ENCODE results near the gene RNF111.

RNF111 gene

GRCh38 chr15:58987491-58988005 lies at the start of gene RNF111:
Gene RNF111 (plus strand): TSS chr15:58987663. CDS start chr15:59030823, 43,160 bp downstream.
- H3K4me3 ChIP-seq (ENCODE audit: low read depth, low read length), result peak within 1 kb of the TSS; percentile 89
- H3K9me3 ChIP-seq (ENCODE audit: control insufficient read depth, insufficient read depth, low read length), result no peaks in the 10 kb centered on the region
- H3K36me3 ChIP-seq (ENCODE audit: control insufficient read depth, insufficient read depth, low read length), result no peaks in the 10 kb centered on the region
- no peaks in the 10 kb centered on the region for H3K27me3 ChIP-seq (ENCODE audit: control insufficient read depth, insufficient read depth, low read length)
- peaks cover 3% of the 10 kb centered on the region for H3K4me1 ChIP-seq (ENCODE audit: control insufficient read depth, insufficient read depth, low read length)
- peak within 1 kb of the TSS; percentile 76 for H3K9ac ChIP-seq (ENCODE audit: low read depth, low read length)

- Histone ChIP-seq H3K9ac (ENCODE audit: low read depth, low read length) (no peak overlapping the region), H3K36me3 (ENCODE audit: control insufficient read depth, insufficient read depth, low read length) (no peaks in the 10 kb centered on the region), H3K27me3 (ENCODE audit: control insufficient read depth, insufficient read depth, low read length) (no peaks in the 10 kb centered on the region), H3K4me1 (ENCODE audit: control insufficient read depth, insufficient read depth, low read length) (peaks cover 3% of the 10 kb centered on the region), H3K4me3 (ENCODE audit: low read depth, low read length) (no peak overlapping the region), H3K9me3 (ENCODE audit: control insufficient read depth, insufficient read depth, low read length) (no peaks in the 10 kb centered on the region)
Measured at GRCh38 chr15:58947179-58947578, 40.3 kb upstream of the RNF111 start.

GRCh38 chr15:58951388-58952007 lies 36.0 kb upstream of the RNF111 start:
- H3K4me3 ChIP-seq (ENCODE audit: low read depth, low read length), result no peak overlapping the region
- H3K9ac ChIP-seq (ENCODE audit: low read depth, low read length), result no peak overlapping the region
- peaks cover 3% of the 10 kb centered on the region for H3K4me1 ChIP-seq (ENCODE audit: control insufficient read depth, insufficient read depth, low read length)

GRCh38 chr15:58952751-58953150 lies 34.7 kb upstream of the RNF111 start:
- no peaks in the 10 kb centered on the region for H3K36me3 ChIP-seq (ENCODE audit: control insufficient read depth, insufficient read depth, low read length)
- H3K9ac ChIP-seq (ENCODE audit: low read depth, low read length), result no peak overlapping the region
- no peaks in the 10 kb centered on the region for H3K27me3 ChIP-seq (ENCODE audit: control insufficient read depth, insufficient read depth, low read length)
- no peaks in the 10 kb centered on the region for H3K9me3 ChIP-seq (ENCODE audit: control insufficient read depth, insufficient read depth, low read length)
- no peak overlapping the region for H3K4me3 ChIP-seq (ENCODE audit: low read depth, low read length)
- H3K4me1 ChIP-seq (ENCODE audit: control insufficient read depth, insufficient read depth, low read length), result peaks cover 3% of the 10 kb centered on the region

More at GRCh38 chr15:58951388-58952007, 36.0 kb upstream of the RNF111 start:
- H3K9me3 ChIP-seq (ENCODE audit: control insufficient read depth, insufficient read depth, low read length), result no peaks in the 10 kb centered on the region
- no peaks in the 10 kb centered on the region for H3K27me3 ChIP-seq (ENCODE audit: control insufficient read depth, insufficient read depth, low read length)
- no peaks in the 10 kb centered on the region for H3K36me3 ChIP-seq (ENCODE audit: control insufficient read depth, insufficient read depth, low read length)

- no peak overlapping the region for H3K9ac ChIP-seq (ENCODE audit: low read depth, low read length)
- H3K4me1 ChIP-seq (ENCODE audit: control insufficient read depth, insufficient read depth, low read length), result no peaks in the 10 kb centered on the region
- no peaks in the 10 kb centered on the region for H3K9me3 ChIP-seq (ENCODE audit: control insufficient read depth, insufficient read depth, low read length)
- no peak overlapping the region for H3K4me3 ChIP-seq (ENCODE audit: low read depth, low read length)
- H3K36me3 ChIP-seq (ENCODE audit: control insufficient read depth, insufficient read depth, low read length), result no peaks in the 10 kb centered on the region
- H3K27me3 ChIP-seq (ENCODE audit: control insufficient read depth, insufficient read depth, low read length), result no peaks in the 10 kb centered on the region
Measured at GRCh38 chr15:58957101-58957973, 30.1 kb upstream of the RNF111 start.

GRCh38 chr15:58958811-58959210 lies 28.7 kb upstream of the RNF111 start:
- Histone ChIP-seq H3K4me1 (ENCODE audit: control insufficient read depth, insufficient read depth, low read length) (no peaks in the 10 kb centered on the region), H3K9ac (ENCODE audit: low read depth, low read length) (no peak overlapping the region), H3K36me3 (ENCODE audit: control insufficient read depth, insufficient read depth, low read length) (no peaks in the 10 kb centered on the region), H3K27me3 (ENCODE audit: control insufficient read depth, insufficient read depth, low read length) (no peaks in the 10 kb centered on the region), H3K4me3 (ENCODE audit: low read depth, low read length) (no peak overlapping the region), H3K9me3 (ENCODE audit: control insufficient read depth, insufficient read depth, low read length) (no peaks in the 10 kb centered on the region)

GRCh38 chr15:58962136-58962535 lies 25.3 kb upstream of the RNF111 start:
- Histone ChIP-seq H3K9ac (ENCODE audit: low read depth, low read length) (no peak overlapping the region), H3K4me1 (ENCODE audit: control insufficient read depth, insufficient read depth, low read length) (no peaks in the 10 kb centered on the region), H3K27me3 (ENCODE audit: control insufficient read depth, insufficient read depth, low read length) (no peaks in the 10 kb centered on the region), H3K9me3 (ENCODE audit: control insufficient read depth, insufficient read depth, low read length) (no peaks in the 10 kb centered on the region), H3K4me3 (ENCODE audit: low read depth, low read length) (no peak overlapping the region), H3K36me3 (ENCODE audit: control insufficient read depth, insufficient read depth, low read length) (no peaks in the 10 kb centered on the region)

GRCh38 chr15:58962662-58963565 lies 24.5 kb upstream of the RNF111 start:
- H3K27me3 ChIP-seq (ENCODE audit: control insufficient read depth, insufficient read depth, low read length), result no peaks in the 10 kb centered on the region
- no peaks in the 10 kb centered on the region for H3K36me3 ChIP-seq (ENCODE audit: control insufficient read depth, insufficient read depth, low read length)
- H3K4me1 ChIP-seq (ENCODE audit: control insufficient read depth, insufficient read depth, low read length), result no peaks in the 10 kb centered on the region
- H3K9ac ChIP-seq (ENCODE audit: low read depth, low read length), result no peak overlapping the region
- no peak overlapping the region for H3K4me3 ChIP-seq (ENCODE audit: low read depth, low read length)
- H3K9me3 ChIP-seq (ENCODE audit: control insufficient read depth, insufficient read depth, low read length), result no peaks in the 10 kb centered on the region

- Histone ChIP-seq H3K4me1 (ENCODE audit: control insufficient read depth, insufficient read depth, low read length) (no peaks in the 10 kb centered on the region), H3K4me3 (ENCODE audit: low read depth, low read length) (no peak overlapping the region), H3K36me3 (ENCODE audit: control insufficient read depth, insufficient read depth, low read length) (no peaks in the 10 kb centered on the region), H3K27me3 (ENCODE audit: control insufficient read depth, insufficient read depth, low read length) (no peaks in the 10 kb centered on the region), H3K9me3 (ENCODE audit: control insufficient read depth, insufficient read depth, low read length) (no peaks in the 10 kb centered on the region), H3K9ac (ENCODE audit: low read depth, low read length) (no peak overlapping the region)
Measured at GRCh38 chr15:58966698-58967097, 20.8 kb upstream of the RNF111 start.

GRCh38 chr15:58967479-58967878 lies 20.0 kb upstream of the RNF111 start:
- Histone ChIP-seq H3K36me3 (ENCODE audit: control insufficient read depth, insufficient read depth, low read length) (no peaks in the 10 kb centered on the region), H3K27me3 (ENCODE audit: control insufficient read depth, insufficient read depth, low read length) (no peaks in the 10 kb centered on the region), H3K9ac (ENCODE audit: low read depth, low read length) (no peak overlapping the region), H3K9me3 (ENCODE audit: control insufficient read depth, insufficient read depth, low read length) (no peaks in the 10 kb centered on the region), H3K4me3 (ENCODE audit: low read depth, low read length) (no peak overlapping the region), H3K4me1 (ENCODE audit: control insufficient read depth, insufficient read depth, low read length) (no peaks in the 10 kb centered on the region)

GRCh38 chr15:58977887-58978286 lies 9.6 kb upstream of the RNF111 start:
- Histone ChIP-seq H3K9ac (ENCODE audit: low read depth, low read length) (no peak overlapping the region), H3K9me3 (ENCODE audit: control insufficient read depth, insufficient read depth, low read length) (no peaks in the 10 kb centered on the region), H3K4me3 (ENCODE audit: low read depth, low read length) (no peak overlapping the region), H3K27me3 (ENCODE audit: control insufficient read depth, insufficient read depth, low read length) (no peaks in the 10 kb centered on the region), H3K36me3 (ENCODE audit: control insufficient read depth, insufficient read depth, low read length) (no peaks in the 10 kb centered on the region), H3K4me1 (ENCODE audit: control insufficient read depth, insufficient read depth, low read length) (no peaks in the 10 kb centered on the region)

Measured in iPS-15b (cell line).